Thymus (tissue), 11 donors: Measurements from ENCODE around the gene DNASE1L1. TPM values are rescaled to one million over a fixed set of nuclear protein-coding genes. Genes with fewer than 3 reads are reported as not detected.

Source experiments
- DNase-seq, 9 donors: peaks; one replicate each; pipeline ENCODE4 v3.0.0-alpha.2; 2013; ENCODE audit warnings: low spot score in 9 of 9, low read depth in 6 of 9, missing footprints in 1 of 9
- H3K27ac ChIP-seq, 2 donors: one replicate each; pipeline ENCODE4 v1.5.1; 2013; ENCODE audit warnings: control low read depth in 1 of 2, low read depth in 1 of 2, low read length in 1 of 2, mild to moderate bottlenecking in 1 of 2, moderate library complexity in 1 of 2
- H3K27me3 ChIP-seq, 2 donors: one replicate each; pipeline ENCODE4 v1.5.1; 2013; ENCODE audit warnings: low read length in 1 of 2; ENCODE audit not compliant: control insufficient read depth in 2 of 2, insufficient read depth in 1 of 2
- H3K36me3 ChIP-seq, 2 donors: one replicate each; pipeline ENCODE4 v1.5.1; 2013; ENCODE audit warnings: low read length in 1 of 2, mild to moderate bottlenecking in 1 of 2, moderate library complexity in 1 of 2; ENCODE audit not compliant: control insufficient read depth in 2 of 2, insufficient read depth in 2 of 2
- H3K4me1 ChIP-seq, 2 donors: one replicate each; pipeline ENCODE4 v1.5.1; 2013; ENCODE audit warnings: low read length in 2 of 2; ENCODE audit not compliant: control insufficient read depth in 2 of 2, insufficient read depth in 2 of 2
- H3K4me3 ChIP-seq, 2 donors: one replicate each; pipeline ENCODE4 v1.5.1; 2013; ENCODE audit warnings: low read length in 2 of 2, control low read depth in 1 of 2, mild to moderate bottlenecking in 1 of 2
- H3K9me3 ChIP-seq, 2 donors: one replicate each; pipeline ENCODE4 v1.5.1; 2013; ENCODE audit warnings: low read length in 1 of 2, mild to moderate bottlenecking in 1 of 2; ENCODE audit not compliant: control insufficient read depth in 2 of 2, insufficient read depth in 1 of 2
- WGBS: extraction: QIAGEN DNeasy Blood & Tissue Kit; methylation state at CpG from one replicate; pipeline ENCODE4 v1.1.7; 2013; 5-methylcytosine and 5-hydroxymethylcytosine counted together
- polyA plus RNA-seq: library from polyadenylated mRNA; stranded (reverse); fragments of 200-250 nt; gene quantifications from one replicate; pipeline ENCODE4 v1.2.3, GENCODE V29; 2013
- total RNA-seq: library from RNA; stranded (reverse); fragments of 120-200 nt; gene quantifications from one replicate; pipeline ENCODE4 v1.2.4, GENCODE V29; 2013
- donor health status: healthy.

Gene DNASE1L1
- total and polyA plus RNA-seq, 2 donors, result 10.1 to 23.0 TPM

DNA sequence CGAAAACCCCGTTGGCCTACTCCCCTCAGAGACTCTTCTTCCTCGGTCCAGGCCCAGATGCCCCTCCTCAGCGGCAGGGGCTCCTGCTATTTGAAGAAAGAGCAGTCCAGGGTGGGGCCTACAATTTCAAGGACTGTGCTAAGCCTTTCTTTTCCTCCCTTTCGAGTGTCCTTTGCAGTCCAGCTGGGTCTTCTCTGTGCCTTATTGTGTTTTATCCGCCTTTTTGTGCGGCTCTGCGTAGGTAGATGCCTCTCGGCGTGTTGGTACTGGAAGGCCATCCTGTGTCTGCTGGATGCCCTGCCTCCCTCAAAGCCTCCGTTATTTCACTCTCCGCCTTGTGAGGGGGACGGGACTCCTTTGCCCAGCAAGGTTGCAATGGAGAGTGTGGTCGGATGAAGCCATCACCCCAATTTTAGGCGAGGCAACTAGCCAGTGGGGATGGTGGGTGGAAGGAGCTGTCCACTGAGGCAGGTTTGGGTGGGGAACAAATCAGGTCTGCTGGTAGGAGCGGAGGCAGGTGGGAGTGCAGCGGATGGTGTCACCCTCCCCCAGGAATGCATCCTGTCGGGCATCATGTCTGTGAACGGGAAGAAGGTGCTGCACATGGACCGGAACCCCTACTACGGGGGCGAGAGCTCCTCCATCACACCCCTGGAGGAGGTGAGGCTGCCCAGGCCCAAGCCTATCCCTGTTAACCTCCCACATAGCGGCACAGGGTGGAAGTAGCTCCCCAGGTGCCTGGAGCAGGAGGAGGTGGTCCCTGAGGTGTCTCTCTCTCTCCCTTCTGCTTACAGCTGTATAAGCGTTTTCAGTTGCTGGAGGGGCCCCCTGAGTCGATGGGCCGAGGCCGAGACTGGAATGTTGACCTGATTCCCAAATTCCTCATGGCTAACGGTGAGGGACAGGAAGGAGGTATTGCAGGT is 29.2 kb upstream of the DNASE1L1 start:
- H3K27me3 ChIP-seq, result no peaks in the 10 kb centered on the region
- H3K36me3 ChIP-seq, result peaks cover 47 to 52% of the 10 kb centered on the region in 2 donors
- H3K4me1 ChIP-seq, result peaks cover 2 to 12% of the 10 kb centered on the region in 2 donors
- WGBS, result 82% methylated on average over 28 of the region's 28 CpGs
- peaks cover 0 to 6% of the 10 kb centered on the region in 2 donors for H3K9me3 ChIP-seq
- peak overlapping the region; percentile 65 to 73 for H3K4me3 ChIP-seq
- H3K27ac ChIP-seq, result peak overlapping the region in 1 of 2 donors; percentile 5
- DNase-seq, result no peak

DNA sequence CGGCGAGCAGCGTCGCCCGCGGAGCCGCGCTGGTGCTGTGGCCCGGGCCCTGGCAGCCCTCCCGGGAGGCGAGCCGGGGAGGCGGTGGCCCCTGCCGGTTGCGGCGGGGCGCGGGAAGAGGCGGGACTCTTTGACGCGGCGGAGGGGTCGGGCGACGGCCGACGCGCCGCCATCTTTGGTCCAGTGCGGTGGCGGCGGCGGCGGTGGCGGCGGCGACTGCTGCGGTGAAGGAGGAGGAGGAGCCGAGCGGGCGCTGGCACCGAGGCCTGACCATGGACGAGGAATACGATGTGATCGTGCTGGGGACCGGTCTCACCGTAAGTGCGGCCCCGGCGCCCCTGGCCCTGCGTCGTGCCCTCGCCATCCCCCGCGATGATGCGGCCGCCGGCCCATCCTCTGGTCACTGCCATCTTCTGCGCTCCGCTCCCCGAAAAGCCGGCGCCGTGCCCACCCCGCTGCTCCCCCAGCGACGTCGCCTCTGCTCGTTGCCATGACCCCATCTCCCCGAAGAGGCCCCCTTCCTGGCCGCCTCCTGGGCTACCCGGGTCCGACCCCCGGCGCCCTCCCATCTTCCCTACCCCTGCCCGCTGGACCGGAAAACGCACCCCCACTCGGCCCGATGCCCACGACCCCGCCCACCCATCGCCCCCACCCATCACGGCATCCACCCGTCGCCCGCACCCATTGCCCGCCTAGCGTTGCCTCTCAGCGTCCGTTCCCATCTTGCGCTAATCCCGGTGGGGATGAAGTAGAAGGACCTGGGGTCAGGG is 28.1 kb upstream of the DNASE1L1 start, which contains the start of gene GDI1:
TSS of gene GDI1 (plus strand) at position 172 of the 770 bp plus-strand sequence. CDS start at position 273, 101 bp downstream.
- peak in 3 of 9 donors; percentile 29 to 69 (median 44) for DNase-seq
- H3K27ac ChIP-seq, result peak within 1 kb of the TSS in 1 of 2 donors; percentile 79
- no peaks in the 10 kb centered on the region for H3K27me3 ChIP-seq
- peaks cover 50 to 53% of the 10 kb centered on the region in 2 donors for H3K36me3 ChIP-seq
- peaks cover 0 to 6% of the 10 kb centered on the region in 2 donors for H3K9me3 ChIP-seq
- peak within 1 kb of the TSS; percentile 65 to 73 for H3K4me3 ChIP-seq
- H3K4me1 ChIP-seq, result peaks cover 2 to 12% of the 10 kb centered on the region in 2 donors
- 1% methylated on average over 93 of the region's 93 CpGs for WGBS

DNA sequence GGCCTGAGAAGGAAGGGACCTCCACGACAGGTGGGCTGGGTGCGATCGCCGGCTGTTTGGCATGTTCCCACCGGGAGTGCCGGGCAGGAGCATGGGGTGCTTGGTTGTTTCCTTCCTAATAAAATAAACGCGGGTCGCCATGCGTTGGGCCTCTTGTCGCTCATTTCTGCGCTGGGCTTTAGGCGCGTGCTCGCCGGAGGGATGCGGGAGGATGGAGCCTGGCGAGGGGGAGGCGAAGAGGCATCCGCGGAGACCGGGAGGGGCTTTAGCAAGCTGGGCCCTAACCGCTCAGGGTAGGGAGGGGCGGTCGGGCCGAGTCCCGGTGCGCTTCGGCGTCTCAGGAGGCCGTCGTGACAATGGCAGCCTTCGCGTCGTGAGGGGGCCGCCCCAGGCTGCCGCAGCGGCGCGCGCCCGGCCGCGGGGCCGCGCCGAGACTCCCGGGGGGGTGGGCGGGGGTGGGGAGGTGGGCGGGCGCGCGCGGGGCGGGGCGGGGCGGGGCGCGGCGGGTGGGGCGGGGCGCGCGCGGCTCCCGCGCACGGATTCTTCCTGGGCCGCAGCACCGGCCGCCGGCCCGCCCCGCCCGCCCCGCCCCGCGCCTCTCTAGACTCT is 27.4 kb upstream of the DNASE1L1 start:
- Histone ChIP-seq H3K27ac (peak overlapping the region in 1 of 2 donors; percentile 79), H3K4me3 (peak overlapping the region; percentile 28 to 73), H3K9me3 (peaks cover 0 to 6% of the 10 kb centered on the region in 2 donors), H3K4me1 (peaks cover 2 to 12% of the 10 kb centered on the region in 2 donors), H3K36me3 (peaks cover 50 to 51% of the 10 kb centered on the region in 2 donors), H3K27me3 (no peaks in the 10 kb centered on the region)
- 12% methylated on average over 57 of the region's 78 CpGs for WGBS
- DNase-seq, result peak in 3 of 9 donors; percentile 45 to 59 (median 48)

DNA sequence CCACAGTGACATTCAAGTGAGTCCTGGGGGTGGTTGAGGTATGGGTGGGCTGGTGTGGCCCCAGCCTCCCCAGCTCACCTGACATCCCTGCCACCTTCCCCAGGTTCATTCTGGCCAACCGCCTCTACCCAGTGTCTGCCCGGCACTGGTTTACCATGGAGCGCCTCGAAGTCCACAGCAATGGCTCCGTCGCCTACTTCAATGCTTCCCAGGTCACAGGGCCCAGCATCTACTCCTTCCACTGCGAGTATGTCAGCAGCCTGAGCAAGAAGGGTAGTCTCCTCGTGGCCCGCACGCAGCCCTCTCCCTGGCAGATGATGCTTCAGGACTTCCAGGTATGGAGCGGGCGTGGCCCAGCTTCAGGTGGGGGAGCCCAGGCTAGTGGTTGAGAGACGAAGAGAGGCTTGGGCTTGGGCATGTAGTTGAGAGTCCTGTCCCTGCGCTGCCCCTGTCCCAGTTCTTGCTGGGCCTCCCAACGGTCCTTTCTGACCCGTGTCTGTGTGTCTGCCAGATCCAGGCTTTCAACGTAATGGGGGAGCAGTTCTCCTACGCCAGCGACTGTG is 26.2 kb upstream of the DNASE1L1 start:
- H3K36me3 ChIP-seq, result peaks cover 40 to 45% of the 10 kb centered on the region in 2 donors
- 97% methylated on average over 19 of the region's 19 CpGs for WGBS
- DNase-seq, result no peak
- H3K4me1 ChIP-seq, result peaks cover 2 to 17% of the 10 kb centered on the region in 2 donors
- peaks cover 0 to 6% of the 10 kb centered on the region in 2 donors for H3K9me3 ChIP-seq
- H3K27me3 ChIP-seq, result no peaks in the 10 kb centered on the region
- no peak overlapping the region for H3K4me3 ChIP-seq
- H3K27ac ChIP-seq, result no peak overlapping the region

GRCh38 chrX:154434394-154435168 is 25.5 kb upstream of the DNASE1L1 start:
- Histone ChIP-seq H3K36me3 (peaks cover 33 to 42% of the 10 kb centered on the region in 2 donors), H3K9me3 (peaks cover 0 to 6% of the 10 kb centered on the region in 2 donors), H3K4me1 (peaks cover 2 to 19% of the 10 kb centered on the region in 2 donors), H3K27ac (no peak overlapping the region), H3K27me3 (no peaks in the 10 kb centered on the region), H3K4me3 (no peak overlapping the region)
- 95% methylated on average over 7 of the region's 7 CpGs for WGBS
- no peak for DNase-seq

DNA sequence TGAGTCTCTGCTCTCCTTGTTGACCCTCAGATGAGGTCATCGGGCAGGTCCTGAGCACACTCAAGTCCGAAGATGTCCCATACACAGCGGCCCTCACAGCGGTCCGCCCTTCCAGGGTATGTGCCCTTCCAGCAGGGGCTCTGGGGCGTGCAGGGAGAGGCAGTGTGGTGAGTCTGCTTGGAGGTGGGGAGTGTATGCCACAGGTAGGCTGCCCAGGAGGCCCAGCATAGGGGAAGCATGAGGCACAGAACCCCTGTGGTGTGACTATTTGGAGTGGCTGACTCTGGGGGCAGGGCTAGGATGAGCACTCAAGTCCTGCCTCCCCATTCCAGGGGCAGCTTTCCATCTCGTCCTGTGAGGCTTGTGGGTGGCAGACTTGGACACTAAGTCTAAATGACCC is 24.6 kb upstream of the DNASE1L1 start:
- 98% methylated on average over 7 of the region's 7 CpGs for WGBS
- DNase-seq, result no peak
- Histone ChIP-seq H3K9me3 (peaks cover 0 to 8% of the 10 kb centered on the region in 2 donors), H3K27ac (no peak overlapping the region), H3K4me3 (no peak overlapping the region), H3K4me1 (peaks cover under 1 to 25% of the 10 kb centered on the region in 2 donors), H3K27me3 (no peaks in the 10 kb centered on the region), H3K36me3 (peaks cover 26 to 42% of the 10 kb centered on the region in 2 donors)

- no peak overlapping the region for H3K27ac ChIP-seq
- peaks cover 3 to 21% of the 10 kb centered on the region in 2 donors for H3K4me1 ChIP-seq
- H3K36me3 ChIP-seq, result peaks cover 24 to 42% of the 10 kb centered on the region in 2 donors
- 96% methylated on average over 8 of the region's 8 CpGs for WGBS
- H3K4me3 ChIP-seq, result no peak overlapping the region
- H3K9me3 ChIP-seq, result peaks cover 0 to 8% of the 10 kb centered on the region in 2 donors
- DNase-seq, result no peak
- H3K27me3 ChIP-seq, result no peaks in the 10 kb centered on the region
Measured at GRCh38 chrX:154432210-154432609, 23.2 kb upstream of the DNASE1L1 start.

DNA sequence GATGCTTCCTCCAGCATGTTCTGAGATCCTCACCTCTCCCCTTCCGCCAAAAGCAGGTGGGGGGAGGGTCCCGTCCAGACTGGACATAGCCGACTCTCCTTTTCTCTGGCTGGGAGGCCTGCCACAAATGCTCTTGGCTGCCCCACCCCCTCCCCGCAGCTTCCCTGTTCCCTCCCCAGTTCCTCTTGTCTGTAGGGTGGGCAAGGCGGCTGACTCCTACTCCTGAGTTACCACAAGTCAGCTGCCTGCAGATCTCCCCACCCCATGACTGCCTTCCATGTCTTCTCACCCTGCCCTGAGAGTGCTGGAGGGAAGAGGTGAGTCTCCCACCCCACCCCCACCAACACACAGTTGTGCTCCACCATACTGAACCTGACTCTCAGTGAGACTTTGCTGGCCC is 22.3 kb upstream of the DNASE1L1 start:
- Histone ChIP-seq H3K27me3 (no peaks in the 10 kb centered on the region), H3K9me3 (peaks cover 0 to 8% of the 10 kb centered on the region in 2 donors), H3K4me3 (no peak overlapping the region), H3K4me1 (peaks cover 3 to 20% of the 10 kb centered on the region in 2 donors), H3K27ac (no peak overlapping the region), H3K36me3 (peaks cover 24 to 42% of the 10 kb centered on the region in 2 donors)
- no peak for DNase-seq
- 36% methylated on average over 5 of the region's 5 CpGs for WGBS
